ENCODE measurements around the gene PIGC.

PIGC gene

GRCh38 chr1:172405912-172406311, 38.0 kb downstream of the PIGC start:
- H3K4me3 Mint-ChIP-seq = no peak overlapping the region
- peaks cover 0 to 1% of the 10 kb centered on the region in 2 donors for H3K4me1 Mint-ChIP-seq
- H3K27me3 Mint-ChIP-seq = no peaks in the 10 kb centered on the region
- DNase-seq (no peak), ATAC-seq (replicated peaks) (no peak)
- no peaks in the 10 kb centered on the region for H3K9me3 Mint-ChIP-seq
- H3K36me3 Mint-ChIP-seq = no peaks in the 10 kb centered on the region
- no peak overlapping the region for H3K27ac Mint-ChIP-seq

- no peaks in the 10 kb centered on the region for H3K9me3 Mint-ChIP-seq
- no peak overlapping the region for H3K4me3 Mint-ChIP-seq
- DNase-seq (no peak), ATAC-seq (replicated peaks) (no peak)
- peaks cover 6 to 14% of the 10 kb centered on the region in 2 donors for H3K4me1 Mint-ChIP-seq
- no peak overlapping the region for H3K27ac Mint-ChIP-seq
- no peaks in the 10 kb centered on the region for H3K27me3 Mint-ChIP-seq
- no peaks in the 10 kb centered on the region for H3K36me3 Mint-ChIP-seq
These were observed 39.7 kb downstream of the PIGC start for GRCh38 chr1:172404121-172404520.

GRCh38 chr1:172402878-172403569, 40.8 kb downstream of the PIGC start:
- H3K27ac Mint-ChIP-seq = no peak overlapping the region
- DNase-seq (no peak), ATAC-seq (replicated peaks) (no peak)
- H3K27me3 Mint-ChIP-seq = no peaks in the 10 kb centered on the region
- H3K4me1 Mint-ChIP-seq = peaks cover 16 to 25% of the 10 kb centered on the region in 2 donors
- no peak overlapping the region for H3K4me3 Mint-ChIP-seq
- no peaks in the 10 kb centered on the region for H3K36me3 Mint-ChIP-seq
- H3K9me3 Mint-ChIP-seq = no peaks in the 10 kb centered on the region

- Mint-ChIP-seq H3K36me3 (no peaks in the 10 kb centered on the region), H3K27me3 (no peaks in the 10 kb centered on the region), H3K27ac (no peak overlapping the region), H3K4me3 (no peak overlapping the region), H3K9me3 (no peaks in the 10 kb centered on the region), H3K4me1 (peaks cover 19 to 36% of the 10 kb centered on the region in 2 donors)
- no peak for ATAC-seq (replicated peaks)
- no peak for DNase-seq
These were observed 42.0 kb downstream of the PIGC start for GRCh38 chr1:172401892-172402291.

DNA sequence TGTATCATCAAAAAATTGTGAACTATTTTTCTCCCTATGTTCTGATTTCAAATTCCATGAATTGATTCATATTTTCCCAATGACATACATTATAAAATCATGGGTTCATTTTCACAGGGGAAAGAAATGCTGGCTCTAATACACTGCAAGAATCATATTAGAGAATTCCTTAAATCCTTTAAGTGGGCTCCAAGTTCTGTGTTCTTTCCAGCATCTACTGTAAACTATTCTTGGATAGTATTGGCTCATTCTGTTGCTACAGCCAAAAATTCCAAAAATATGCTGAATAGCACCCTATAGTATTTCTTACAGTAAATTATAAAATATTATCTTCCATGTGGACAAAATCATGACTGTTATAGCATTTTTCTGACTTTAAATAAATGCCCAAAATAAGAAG, 42.4 kb downstream of the PIGC start:
- no peaks in the 10 kb centered on the region for H3K9me3 Mint-ChIP-seq
- no peaks in the 10 kb centered on the region for H3K27me3 Mint-ChIP-seq
- no peak for DNase-seq
- peaks cover 19 to 36% of the 10 kb centered on the region in 2 donors for H3K4me1 Mint-ChIP-seq
- no peak overlapping the region for H3K27ac Mint-ChIP-seq
- ATAC-seq (replicated peaks) = no peak
- no peak overlapping the region for H3K4me3 Mint-ChIP-seq
- no peaks in the 10 kb centered on the region for H3K36me3 Mint-ChIP-seq

DNA sequence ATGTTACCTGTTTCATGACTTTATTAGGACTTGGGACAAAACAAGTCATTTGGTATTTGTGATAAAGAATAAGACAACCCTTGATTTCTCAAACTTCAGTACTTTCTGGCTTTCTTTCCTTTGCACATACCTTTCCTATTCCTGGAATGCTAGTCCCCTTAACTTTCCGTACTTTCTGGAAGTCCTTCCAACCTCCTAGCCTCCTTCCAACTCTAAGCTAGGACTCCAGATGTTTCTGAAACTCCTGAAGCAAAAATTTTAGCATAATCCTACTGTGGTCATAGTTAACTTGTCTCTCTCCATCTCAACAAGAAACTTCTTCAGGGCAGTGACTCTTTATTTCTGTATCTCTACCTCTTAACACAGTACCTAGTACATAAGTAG, 43.2 kb downstream of the PIGC start:
- no peaks in the 10 kb centered on the region for H3K27me3 Mint-ChIP-seq
- ATAC-seq (replicated peaks) = no peak
- no peak overlapping the region for H3K4me3 Mint-ChIP-seq
- H3K27ac Mint-ChIP-seq = no peak overlapping the region
- DNase-seq = no peak
- H3K9me3 Mint-ChIP-seq = no peaks in the 10 kb centered on the region
- H3K36me3 Mint-ChIP-seq = no peaks in the 10 kb centered on the region
- H3K4me1 Mint-ChIP-seq = peaks cover 19 to 36% of the 10 kb centered on the region in 2 donors

- no peak overlapping the region for H3K27ac Mint-ChIP-seq
- DNase-seq (no peak), ATAC-seq (replicated peaks) (no peak)
- no peaks in the 10 kb centered on the region for H3K27me3 Mint-ChIP-seq
- H3K4me1 Mint-ChIP-seq = peaks cover 19 to 41% of the 10 kb centered on the region in 2 donors
- H3K9me3 Mint-ChIP-seq = no peaks in the 10 kb centered on the region
- H3K4me3 Mint-ChIP-seq = peak overlapping the region; percentile 21 to 33
- no peaks in the 10 kb centered on the region for H3K36me3 Mint-ChIP-seq
These were observed 43.8 kb downstream of the PIGC start for GRCh38 chr1:172399756-172400721.

- peak overlapping the region; percentile 21 to 44 for H3K4me3 Mint-ChIP-seq
These were observed 44.7 kb downstream of the PIGC start for GRCh38 chr1:172398970-172399755.

DNA sequence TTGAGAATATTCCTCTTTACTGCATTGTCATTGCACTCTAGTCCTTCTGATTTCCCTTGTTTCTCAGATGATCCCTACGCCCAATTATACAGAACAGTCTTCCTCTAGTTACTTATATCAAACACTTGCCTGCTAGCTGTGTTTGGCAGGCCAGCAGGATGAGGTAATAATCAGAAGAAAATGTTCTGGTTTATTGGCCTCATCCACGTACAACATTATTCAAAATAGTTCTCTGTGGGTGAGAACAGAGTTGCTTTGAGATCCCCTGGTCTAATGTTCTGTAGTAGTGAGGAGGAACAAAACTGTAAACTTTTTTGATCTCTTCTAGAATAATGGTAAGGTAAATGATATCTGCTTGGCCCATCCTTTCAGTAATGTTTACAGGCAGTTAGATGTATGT, 45.7 kb downstream of the PIGC start:
- Mint-ChIP-seq H3K9me3 (peaks cover 0 to 1% of the 10 kb centered on the region in 2 donors), H3K36me3 (no peaks in the 10 kb centered on the region), H3K4me3 (peak overlapping the region in 1 of 2 donors; percentile 27), H3K27me3 (no peaks in the 10 kb centered on the region), H3K4me1 (peaks cover 34 to 59% of the 10 kb centered on the region in 2 donors), H3K27ac (peak overlapping the region; percentile 56)
- no peak for ATAC-seq (replicated peaks)
- no peak for DNase-seq

More at GRCh38 chr1:172398970-172399755, 44.7 kb downstream of the PIGC start:
- Mint-ChIP-seq H3K36me3 (no peaks in the 10 kb centered on the region), H3K4me1 (peaks cover 28 to 50% of the 10 kb centered on the region in 2 donors), H3K27me3 (no peaks in the 10 kb centered on the region), H3K27ac (peak overlapping the region; percentile 59), H3K9me3 (no peaks in the 10 kb centered on the region)
- ATAC-seq (replicated peaks) (peak; percentile 41 to 60), DNase-seq (no peak)

- Mint-ChIP-seq H3K4me3 (no peak overlapping the region), H3K36me3 (no peaks in the 10 kb centered on the region), H3K27ac (no peak overlapping the region), H3K9me3 (peaks cover 0 to 1% of the 10 kb centered on the region in 2 donors), H3K27me3 (no peaks in the 10 kb centered on the region), H3K4me1 (peaks cover 35 to 64% of the 10 kb centered on the region in 2 donors)
- no peak for DNase-seq
- ATAC-seq (replicated peaks) = no peak
These were observed 46.2 kb downstream of the PIGC start for GRCh38 chr1:172397633-172398032.

DNA sequence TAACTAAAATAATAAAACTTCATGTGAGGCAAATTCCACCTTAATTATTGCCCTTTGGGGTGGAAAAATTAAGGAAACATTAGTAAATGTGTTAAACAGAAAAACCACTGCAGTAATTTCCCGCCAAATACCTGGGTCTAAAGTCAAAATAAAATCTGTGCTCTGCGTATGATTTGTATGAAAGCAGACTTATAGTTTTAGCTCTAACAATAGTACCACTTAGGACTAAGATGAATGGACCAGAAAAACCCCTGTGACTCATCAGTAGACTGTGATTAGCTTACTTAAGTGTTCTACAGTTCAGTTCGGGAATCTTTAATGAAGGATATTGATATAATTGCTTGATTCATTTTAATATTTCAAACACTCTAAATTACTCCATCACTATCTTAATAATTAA, 46.6 kb downstream of the PIGC start:
- no peak overlapping the region for H3K4me3 Mint-ChIP-seq
- peaks cover 0 to 1% of the 10 kb centered on the region in 2 donors for H3K9me3 Mint-ChIP-seq
- peak; percentile 50 to 67 for ATAC-seq (replicated peaks)
- DNase-seq = no peak
- H3K4me1 Mint-ChIP-seq = peaks cover 37 to 68% of the 10 kb centered on the region in 2 donors
- H3K27me3 Mint-ChIP-seq = no peaks in the 10 kb centered on the region
- H3K27ac Mint-ChIP-seq = no peak overlapping the region
- H3K36me3 Mint-ChIP-seq = no peaks in the 10 kb centered on the region

DNA sequence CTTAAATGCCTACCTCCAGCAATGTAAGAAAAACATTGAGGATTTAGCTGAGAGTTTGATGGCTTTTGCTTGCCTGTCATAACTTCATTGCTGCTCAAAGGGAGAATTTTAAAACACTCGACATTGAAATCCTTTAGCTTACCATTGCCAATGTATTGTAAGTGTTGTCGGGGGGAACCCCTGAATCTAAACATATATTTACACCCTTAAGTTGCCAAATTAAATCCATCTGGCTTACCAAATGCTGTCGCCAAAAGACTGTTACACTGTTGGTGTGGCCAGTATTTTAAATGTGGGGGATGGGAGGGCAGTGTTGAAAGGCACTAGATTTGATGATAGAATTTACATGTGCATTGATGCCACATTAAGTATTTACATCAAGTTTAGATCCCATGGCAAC, 48.3 kb downstream of the PIGC start:
- Mint-ChIP-seq H3K9me3 (peaks cover 0 to 1% of the 10 kb centered on the region in 2 donors), H3K27ac (peak overlapping the region; percentile 20), H3K36me3 (no peaks in the 10 kb centered on the region), H3K4me3 (no peak overlapping the region), H3K27me3 (no peaks in the 10 kb centered on the region), H3K4me1 (peaks cover 45 to 84% of the 10 kb centered on the region in 2 donors)
- no peak for DNase-seq
- no peak for ATAC-seq (replicated peaks)

- H3K27me3 Mint-ChIP-seq = no peaks in the 10 kb centered on the region
- DNase-seq = no peak
- H3K36me3 Mint-ChIP-seq = no peaks in the 10 kb centered on the region
- no peak for ATAC-seq (replicated peaks)
- H3K9me3 Mint-ChIP-seq = peaks cover 0 to 1% of the 10 kb centered on the region in 2 donors
- peak overlapping the region; percentile 68 to 77 for H3K4me3 Mint-ChIP-seq
- peaks cover 47 to 84% of the 10 kb centered on the region in 2 donors for H3K4me1 Mint-ChIP-seq
- H3K27ac Mint-ChIP-seq = peak overlapping the region; percentile 97
These were observed 49.1 kb downstream of the PIGC start for GRCh38 chr1:172394811-172395210.

DNA sequence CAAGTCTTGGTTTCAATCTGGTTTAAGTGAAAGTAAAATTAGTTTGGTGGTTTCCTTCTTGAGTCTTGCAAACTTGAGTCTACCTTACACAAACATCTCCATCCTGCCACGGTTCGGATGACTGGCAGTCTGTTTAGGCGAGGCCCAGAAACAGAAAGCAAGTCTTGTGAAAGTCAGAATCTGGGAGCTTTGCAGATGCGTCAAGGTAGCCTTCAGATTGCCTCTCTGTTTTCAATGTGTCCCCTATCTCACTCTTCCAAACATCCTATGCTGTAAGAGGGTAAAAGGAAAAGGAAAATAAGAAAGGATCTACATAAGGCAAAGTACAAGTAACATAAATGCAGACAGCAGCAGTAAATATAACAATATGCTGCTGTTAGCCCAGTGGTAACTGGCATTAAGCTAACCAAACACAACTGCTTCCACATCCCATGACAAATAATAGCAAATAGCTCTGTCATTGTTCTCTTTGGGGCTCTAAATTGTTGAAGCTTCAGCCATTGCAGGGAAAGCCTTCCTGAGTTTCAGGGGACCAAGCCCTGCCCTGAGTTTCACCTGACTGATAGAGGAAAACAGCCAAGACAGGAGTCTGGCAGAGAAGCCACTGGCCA, 49.6 kb downstream of the PIGC start:
- Mint-ChIP-seq H3K27ac (peak overlapping the region; percentile 97), H3K27me3 (no peaks in the 10 kb centered on the region), H3K4me1 (peaks cover 48 to 83% of the 10 kb centered on the region in 2 donors), H3K9me3 (peaks cover 0 to 1% of the 10 kb centered on the region in 2 donors), H3K4me3 (peak overlapping the region; percentile 68 to 77), H3K36me3 (no peaks in the 10 kb centered on the region)
- ATAC-seq (replicated peaks) = peak; percentile 65 to 73
- DNase-seq = peak; percentile 62

All from stimulated activated naive B cell treated with anti-CD40 and anti-IgM and Interleukin-4, amounts not matched to agents 10 μg/mL and 1 μg/mL and 100 μg/mL, for 72 hours (primary cell).